ENCODE results near the gene LRBA. TPM values are rescaled to one million over a fixed set of nuclear protein-coding genes. Genes with fewer than 3 reads are reported as not detected.

LRBA gene
- total RNA-seq, 2 donors from 2014 or later: 50.1 to 59.9 TPM

GRCh38 chr4:150949943-150950342, 65.1 kb downstream of the LRBA start:
- Histone ChIP-seq H3K4me1 (peaks cover 9% of the 10 kb centered on the region), H3K36me3 (replicated peaks in 1 of 2; ENCODE audit: insufficient read depth in 1 of 2, low read depth in 2 of 2) (no peaks in the 10 kb centered on the region), H3K9me3 (no peaks in the 10 kb centered on the region), H3K4me3 (no peak overlapping the region), H3K27ac (no peak overlapping the region), H3K27me3 (no peaks in the 10 kb centered on the region)
- intact Hi-C loops (cut with DNase I): no loop called here
- DNase-seq (no peak), ATAC-seq (no peak)
- TF ChIP-seq, protein P1, sequence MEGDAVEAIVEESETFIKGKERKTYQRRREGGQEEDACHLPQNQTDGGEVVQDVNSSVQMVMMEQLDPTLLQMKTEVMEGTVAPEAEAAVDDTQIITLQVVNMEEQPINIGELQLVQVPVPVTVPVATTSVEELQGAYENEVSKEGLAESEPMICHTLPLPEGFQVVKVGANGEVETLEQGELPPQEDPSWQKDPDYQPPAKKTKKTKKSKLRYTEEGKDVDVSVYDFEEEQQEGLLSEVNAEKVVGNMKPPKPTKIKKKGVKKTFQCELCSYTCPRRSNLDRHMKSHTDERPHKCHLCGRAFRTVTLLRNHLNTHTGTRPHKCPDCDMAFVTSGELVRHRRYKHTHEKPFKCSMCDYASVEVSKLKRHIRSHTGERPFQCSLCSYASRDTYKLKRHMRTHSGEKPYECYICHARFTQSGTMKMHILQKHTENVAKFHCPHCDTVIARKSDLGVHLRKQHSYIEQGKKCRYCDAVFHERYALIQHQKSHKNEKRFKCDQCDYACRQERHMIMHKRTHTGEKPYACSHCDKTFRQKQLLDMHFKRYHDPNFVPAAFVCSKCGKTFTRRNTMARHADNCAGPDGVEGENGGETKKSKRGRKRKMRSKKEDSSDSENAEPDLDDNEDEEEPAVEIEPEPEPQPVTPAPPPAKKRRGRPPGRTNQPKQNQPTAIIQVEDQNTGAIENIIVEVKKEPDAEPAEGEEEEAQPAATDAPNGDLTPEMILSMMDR (IDR thresholded peaks at IDR 0.05): no peak
- no peak for TF ChIP-seq POLR2A (IDR thresholded peaks at IDR 0.05)

DNA sequence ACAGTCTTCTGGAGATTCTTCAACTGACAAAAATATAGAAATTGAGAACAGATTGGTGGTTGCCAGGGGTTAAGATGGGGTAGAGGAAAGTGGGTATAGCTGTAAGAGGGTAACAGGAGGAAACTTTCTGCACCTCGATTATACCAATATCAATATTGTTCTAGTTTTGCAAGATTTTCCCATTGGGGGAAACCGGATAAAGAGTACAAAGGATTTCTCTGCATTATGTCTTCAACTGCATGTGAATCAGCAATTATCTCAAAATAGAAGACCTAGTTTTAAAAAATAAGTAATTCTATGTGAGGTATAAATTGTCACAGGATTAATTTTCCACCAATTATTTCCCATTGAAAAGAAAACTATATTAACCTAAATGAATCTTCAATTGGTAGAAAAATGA, 65.7 kb downstream of the LRBA start:
- no peaks in the 10 kb centered on the region for H3K27me3 ChIP-seq
- DNase-seq: no peak
- no peak for TF ChIP-seq POLR2A (IDR thresholded peaks at IDR 0.05)
- peaks cover 9% of the 10 kb centered on the region for H3K4me1 ChIP-seq
- H3K36me3 ChIP-seq (replicated peaks in 1 of 2; ENCODE audit: insufficient read depth in 1 of 2, low read depth in 2 of 2): no peaks in the 10 kb centered on the region
- WGBS, 2 donors: 94 to 98% methylated on average over 2 of the region's 2 CpGs
- no peak overlapping the region for H3K27ac ChIP-seq
- H3K4me3 ChIP-seq: no peak overlapping the region
- intact Hi-C loops (cut with DNase I): no loop called here
- no peak for ATAC-seq
- H3K9me3 ChIP-seq: no peaks in the 10 kb centered on the region

DNA sequence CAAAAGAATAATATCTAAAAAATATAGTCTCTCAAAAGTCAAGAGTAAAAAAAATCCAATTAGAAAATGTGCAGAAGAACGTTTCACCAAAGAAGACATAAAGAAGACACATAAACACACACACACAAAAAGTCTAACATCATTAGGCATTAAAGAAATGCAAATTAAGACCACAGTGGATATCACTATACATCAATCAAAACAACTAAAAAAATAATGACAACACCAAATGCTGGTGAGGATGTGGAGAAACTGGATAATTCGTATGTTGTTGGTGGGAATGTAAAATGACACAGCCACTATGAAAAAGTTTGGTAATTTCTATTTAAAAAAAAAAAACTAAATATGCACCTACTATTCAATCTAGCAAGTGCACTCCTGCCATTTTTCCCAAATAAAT, 66.4 kb downstream of the LRBA start:
- Histone ChIP-seq H3K4me1 (peaks cover 9% of the 10 kb centered on the region), H3K27ac (no peak overlapping the region), H3K27me3 (no peaks in the 10 kb centered on the region), H3K9me3 (no peaks in the 10 kb centered on the region), H3K36me3 (replicated peaks in 1 of 2; ENCODE audit: insufficient read depth in 1 of 2, low read depth in 2 of 2) (no peaks in the 10 kb centered on the region), H3K4me3 (no peak overlapping the region)
- ATAC-seq (no peak), DNase-seq (no peak)
- 85 to 90% methylated on average over 2 of the region's 2 CpGs for WGBS, 2 donors
- TF ChIP-seq, protein P1 (IDR thresholded peaks at IDR 0.05): no peak
- intact Hi-C loops (cut with DNase I): no loop called here

GRCh38 chr4:150948074-150948473, 67.0 kb downstream of the LRBA start:
- Histone ChIP-seq H3K4me3 (no peak overlapping the region), H3K4me1 (peaks cover 9% of the 10 kb centered on the region), H3K27ac (no peak overlapping the region), H3K36me3 (replicated peaks in 1 of 2; ENCODE audit: insufficient read depth in 1 of 2, low read depth in 2 of 2) (no peaks in the 10 kb centered on the region), H3K9me3 (no peaks in the 10 kb centered on the region), H3K27me3 (no peaks in the 10 kb centered on the region)
- ATAC-seq (no peak), DNase-seq (no peak)
- TF ChIP-seq POLR2A (IDR thresholded peaks at IDR 0.05): no peak
- TF ChIP-seq, protein P1 (IDR thresholded peaks at IDR 0.05): no peak
- intact Hi-C loops (cut with DNase I): no loop called here

- WGBS, 2 donors: 85 to 96% methylated on average over 6 of the region's 6 CpGs
These were observed 70.4 kb downstream of the LRBA start for GRCh38 chr4:150944660-150945059.

More at GRCh38 chr4:150944660-150945059, 70.4 kb downstream of the LRBA start:
- TF ChIP-seq POLR2A (IDR thresholded peaks at IDR 0.05): no peak
- TF ChIP-seq, protein P1 (IDR thresholded peaks at IDR 0.05): no peak
- Histone ChIP-seq H3K27ac (no peak overlapping the region), H3K36me3 (replicated peaks in 1 of 2; ENCODE audit: insufficient read depth in 1 of 2, low read depth in 2 of 2) (no peaks in the 10 kb centered on the region), H3K4me1 (no peaks in the 10 kb centered on the region), H3K27me3 (no peaks in the 10 kb centered on the region), H3K9me3 (no peaks in the 10 kb centered on the region), H3K4me3 (no peak overlapping the region)
- ATAC-seq: no peak
- intact Hi-C loops (cut with DNase I): no loop called here
- DNase-seq: no peak

All from body of pancreas (tissue), 4 donors.